Stimulated activated CD8-positive, alpha-beta memory T cell treated with anti-CD3 and anti-CD28 coated beads, Interleukin-15, amount 100 ng/mL, for 48 hours (primary cell): ENCODE data around the gene RAPH1.
A peak's percentile ranks its signal among the peaks of the same experiment; 100 is the strongest.
"Not testable (repeated sequence)": the region's sequence is repeated elsewhere in the genome, so short reads cannot be mapped to it uniquely, and the experiment has no call there.

Experiments
- DNase-seq, 2 donors: peaks; one replicate each; pipeline ENCODE4 v3.0.0-alpha.2; 2020; ENCODE audit warnings: low read depth in 2 of 2

The RAPH1 gene

GRCh38 chr2:203548887-203549286 is 13.8 kb upstream of the RAPH1 start:
- DNase-seq = no peak

GRCh38 chr2:203547356-203547755 is 12.3 kb upstream of the RAPH1 start:
- DNase-seq = no peak

GRCh38 chr2:203544402-203544801 is 9.3 kb upstream of the RAPH1 start:
- no peak for DNase-seq

GRCh38 chr2:203543898-203544328 is 8.8 kb upstream of the RAPH1 start:
- no peak for DNase-seq

DNA sequence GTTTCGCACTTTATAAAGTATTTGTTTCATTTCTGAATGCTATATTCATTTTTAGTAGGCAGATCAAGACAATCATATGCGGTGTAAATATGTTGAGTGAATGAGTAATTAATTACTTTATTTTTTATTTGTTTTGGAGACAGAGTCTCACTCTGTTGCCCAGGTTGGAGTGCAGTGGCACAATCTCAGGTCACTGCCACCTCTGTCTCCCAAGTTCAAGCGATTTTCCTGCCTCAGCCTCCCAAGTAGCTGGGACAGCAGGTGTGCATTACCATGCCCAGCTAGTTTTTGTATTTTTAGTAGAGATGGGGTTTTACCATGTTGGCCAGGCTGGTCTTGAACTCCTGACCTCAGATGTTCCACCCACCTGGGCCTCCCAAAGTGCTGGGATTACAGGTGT is 5.5 kb upstream of the RAPH1 start:
- not testable (repeated sequence) for DNase-seq

GRCh38 chr2:203538237-203538636 is 3.1 kb upstream of the RAPH1 start:
- DNase-seq = not testable (repeated sequence)

DNA sequence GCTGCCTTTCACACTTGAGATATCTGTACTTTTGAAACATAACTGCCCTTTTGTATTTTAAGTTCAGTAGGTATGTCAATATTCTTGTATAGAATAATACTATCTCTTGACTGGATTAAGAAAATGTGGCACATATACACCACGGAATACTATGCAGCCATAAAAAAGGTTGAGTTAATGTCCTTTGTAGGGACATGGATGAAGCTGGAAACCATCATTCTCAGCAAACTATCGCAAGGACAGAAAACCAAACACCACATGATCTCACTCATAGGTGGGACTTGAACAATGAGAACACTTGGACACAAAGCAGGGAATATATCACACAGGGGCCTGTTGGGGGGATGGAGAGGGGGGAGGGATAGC is 1.5 kb upstream of the RAPH1 start:
- not testable (repeated sequence) for DNase-seq

GRCh38 chr2:203535784-203536585 is 884 bp upstream of the RAPH1 start:
- DNase-seq = no peak

- DNase-seq = peak; percentile 23 to 36
These were observed 452 bp downstream of the RAPH1 start for GRCh38 chr2:203534621-203535077.

- DNase-seq = no peak
These were observed 1.2 kb downstream of the RAPH1 start for GRCh38 chr2:203533676-203534591.

DNA sequence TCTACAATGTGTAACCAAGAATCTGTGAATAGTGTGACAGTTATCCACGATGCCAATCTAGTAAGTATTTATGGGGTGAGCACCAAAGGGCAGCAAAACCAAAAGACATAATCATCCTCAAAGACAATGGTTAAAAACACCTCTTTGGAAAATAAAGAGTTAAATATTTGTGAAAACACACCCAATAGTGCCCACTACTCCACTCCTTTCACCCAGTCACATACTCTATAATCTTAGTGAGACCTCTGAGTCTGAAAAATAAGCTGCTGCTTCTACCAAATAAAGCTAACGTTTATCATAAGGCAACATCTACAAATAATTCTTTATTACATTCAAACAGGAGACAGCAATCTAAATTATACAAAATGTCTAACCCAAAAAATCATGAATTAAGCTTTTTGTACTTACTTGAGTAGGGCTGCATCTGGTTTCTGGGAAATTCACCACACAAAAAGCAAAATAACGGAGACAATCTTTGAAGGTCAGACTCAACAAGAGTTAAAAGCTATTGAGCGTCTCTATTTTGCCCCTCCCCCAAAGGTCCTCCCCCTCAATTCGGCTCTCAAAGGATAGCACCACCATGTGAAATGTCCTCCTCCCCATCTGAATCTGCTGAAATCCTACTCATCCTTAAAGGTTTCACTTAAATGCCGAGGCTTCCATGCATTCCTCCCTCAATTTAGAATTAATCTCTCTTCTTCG is 2.0 kb downstream of the RAPH1 start:
- no peak for DNase-seq

GRCh38 chr2:203527719-203528118 is 7.4 kb downstream of the RAPH1 start:
- no peak for DNase-seq

DNA sequence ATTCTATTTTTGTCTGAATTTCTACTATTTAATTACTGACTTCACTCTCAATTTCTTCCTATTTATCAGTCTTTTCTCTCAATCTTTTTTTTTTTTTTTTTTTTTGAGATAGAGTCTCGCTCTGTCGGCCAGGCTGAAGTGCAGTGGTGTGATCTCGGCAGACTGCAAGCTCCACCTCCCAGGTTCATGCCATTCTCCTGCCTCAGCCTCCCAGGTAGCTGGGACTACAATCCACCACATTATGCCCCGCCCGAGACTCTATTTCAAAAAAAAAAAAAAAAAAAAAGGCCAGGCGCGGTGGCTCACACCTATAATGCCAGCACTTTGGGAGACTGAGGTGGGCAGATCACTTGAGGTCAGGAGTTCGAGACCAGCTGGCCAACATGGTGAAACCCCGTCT is 21.8 kb downstream of the RAPH1 start:
- not testable (repeated sequence) for DNase-seq

- DNase-seq = no peak
These were observed 24.2 kb downstream of the RAPH1 start for GRCh38 chr2:203510941-203511305.

- no peak for DNase-seq
These were observed 24.7 kb downstream of the RAPH1 start for GRCh38 chr2:203510256-203510940.

GRCh38 chr2:203503460-203503859 is 31.6 kb downstream of the RAPH1 start:
- not testable (repeated sequence) for DNase-seq

GRCh38 chr2:203501873-203502272 is 33.2 kb downstream of the RAPH1 start:
- no peak for DNase-seq

DNA sequence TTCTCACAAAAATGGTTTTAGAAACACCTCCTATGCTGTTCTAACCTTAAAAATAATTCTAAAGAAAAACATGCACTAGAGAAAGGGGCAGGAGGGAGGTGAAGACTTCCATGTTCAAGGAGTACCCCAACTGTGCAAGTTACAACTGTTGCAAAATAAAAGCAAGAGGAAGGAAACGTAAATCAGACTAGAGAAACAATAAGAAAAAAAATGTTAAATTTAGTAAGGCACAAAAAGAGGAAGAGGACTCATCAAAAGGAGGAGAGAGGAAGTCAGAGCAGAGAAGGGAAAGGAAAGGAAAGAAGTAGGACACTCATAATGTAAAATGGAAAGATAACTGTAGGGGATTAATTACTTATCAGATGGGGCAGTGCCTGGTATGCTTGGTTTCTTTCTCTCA is 34.1 kb downstream of the RAPH1 start:
- DNase-seq = no peak

DNA sequence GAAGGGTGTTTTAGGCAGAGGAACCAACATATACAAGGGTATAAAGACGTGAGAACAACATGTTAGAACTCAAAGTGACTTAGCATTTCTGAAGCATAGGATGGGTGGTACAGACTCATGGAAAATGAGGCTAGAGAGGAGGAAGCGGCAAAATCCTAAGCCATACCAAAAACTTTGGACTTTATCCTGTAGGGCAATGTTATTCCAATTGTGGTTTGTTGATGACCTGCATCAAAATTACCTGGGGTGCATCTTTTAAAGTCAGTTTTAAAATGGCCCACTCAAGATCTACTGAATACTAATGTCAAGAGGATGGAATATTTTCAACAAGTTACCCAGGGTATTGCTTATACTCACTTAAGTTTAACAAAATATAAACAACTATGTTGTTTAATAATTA is 34.8 kb downstream of the RAPH1 start:
- DNase-seq = no peak

DNA sequence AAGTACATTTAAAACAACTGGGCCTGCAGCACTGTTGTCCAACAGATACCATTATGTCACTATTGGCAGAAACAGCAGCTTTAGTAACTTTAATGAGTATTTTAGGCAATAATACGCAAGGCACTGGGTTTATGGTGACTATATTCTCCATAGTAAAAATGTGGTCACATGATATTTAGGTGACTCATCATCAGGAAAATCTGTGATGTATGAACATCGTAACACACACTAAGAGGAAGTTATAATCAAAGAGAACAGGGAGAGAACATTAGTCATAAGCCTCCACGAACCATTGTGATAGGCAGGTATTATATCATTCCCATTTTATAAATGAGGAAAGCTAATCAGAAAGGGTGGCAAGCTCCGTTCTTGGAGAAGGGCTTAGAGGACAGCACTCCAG is 36.9 kb downstream of the RAPH1 start:
- DNase-seq = no peak

DNA sequence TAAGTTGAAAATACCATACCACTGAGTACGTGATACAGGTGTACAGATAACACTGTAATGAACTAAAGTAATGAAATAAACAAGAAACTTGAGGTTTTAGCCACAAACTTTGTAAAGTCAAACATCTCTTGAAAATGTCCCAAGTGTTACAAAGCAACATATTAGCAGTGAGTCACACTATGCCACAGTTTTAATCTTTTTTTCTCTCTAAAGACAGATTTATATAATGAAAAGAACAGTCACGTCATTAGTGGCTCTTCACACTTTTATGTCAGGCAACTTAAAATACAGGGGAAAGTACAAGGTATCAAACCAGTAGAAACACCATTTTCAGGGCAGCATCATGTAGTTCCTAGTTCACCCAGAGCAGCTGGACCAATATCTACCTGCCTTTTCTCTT is 42.1 kb downstream of the RAPH1 start:
- no peak for DNase-seq

DNA sequence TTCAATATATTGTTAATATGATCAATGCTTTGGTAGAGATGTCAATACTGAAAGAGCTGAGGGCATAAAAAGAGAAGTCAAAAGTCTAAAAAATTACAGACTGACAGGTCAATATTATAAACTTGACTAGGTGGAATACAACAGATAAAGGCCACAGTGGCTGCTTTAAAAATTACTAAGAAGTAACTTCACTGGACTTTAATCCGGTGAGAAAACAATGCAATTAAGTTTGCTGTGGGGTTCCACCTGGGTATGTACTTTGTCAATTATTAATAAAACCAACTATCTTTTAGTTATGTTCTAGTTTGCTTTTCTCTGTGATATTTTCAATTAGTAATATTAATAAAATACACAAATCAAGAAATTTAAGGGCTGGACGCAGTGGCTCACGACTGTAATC is 44.7 kb downstream of the RAPH1 start:
- no peak for DNase-seq
